Osteoblast (primary cell): Measurements from ENCODE around the gene BZW2. TPM values are rescaled to one million over a fixed set of nuclear protein-coding genes. Genes with fewer than 3 reads are reported as not detected.
A peak's percentile ranks its signal among the peaks of the same experiment; 100 is the strongest.
"Not testable (repeated sequence)": the region's sequence is repeated elsewhere in the genome, so short reads cannot be mapped to it uniquely, and the experiment has no call there.

Experiments
- DNase-seq: peaks from one replicate; pipeline ENCODE4 v3.0.0; 2011; ENCODE audit warnings: low spot score, mixed read lengths; ENCODE audit not compliant: insufficient read length; ENCODE audit errors: missing footprints
- H2AFZ ChIP-seq: 2 replicates; pipeline ENCODE4 v1.6.0; 2011; ENCODE audit warnings: mild to moderate bottlenecking, low read length
- H3K27ac ChIP-seq: 2 replicates; pipeline ENCODE4 v1.5.1; 2011; ENCODE audit warnings: mild to moderate bottlenecking, low read depth, low read length, moderate library complexity
- H3K27me3 ChIP-seq: 2 replicates; pipeline ENCODE4 v1.6.0; 2012; ENCODE audit warnings: mild to moderate bottlenecking, control low read depth, inconsistent platforms, low read length, moderate library complexity; ENCODE audit not compliant: insufficient read depth
- H3K36me3 ChIP-seq: 2 replicates; pipeline ENCODE4 v1.5.1; 2011; ENCODE audit warnings: mild to moderate bottlenecking, low read length, control low read depth, moderate library complexity; ENCODE audit not compliant: insufficient read depth
- H3K4me1 ChIP-seq: 2 replicates; pipeline ENCODE4 v1.5.1; 2011; ENCODE audit warnings: mild to moderate bottlenecking, low read length, control low read depth, moderate library complexity; ENCODE audit not compliant: insufficient read depth
- H3K4me2 ChIP-seq: 2 replicates; pipeline ENCODE4 v1.6.0; 2011; ENCODE audit warnings: mild to moderate bottlenecking, low read length; ENCODE audit not compliant: insufficient read depth
- H3K4me3 ChIP-seq: fragments of 200-600 bp; sonication (generic); 3 replicates; pipeline ENCODE4 v1.5.1; 2012; ENCODE audit warnings: mild to moderate bottlenecking, low read length, inconsistent platforms; ENCODE audit not compliant: insufficient read depth
- H3K79me2 ChIP-seq: 2 replicates; pipeline ENCODE4 v1.6.0; 2012; ENCODE audit warnings: mild to moderate bottlenecking, low read length, control low read depth, inconsistent platforms; ENCODE audit not compliant: insufficient read depth
- H3K9me3 ChIP-seq: 2 replicates; pipeline ENCODE4 v1.5.1; 2011; ENCODE audit warnings: low read depth, low read length, control low read depth
- H4K20me1 ChIP-seq: 2 replicates; pipeline ENCODE4 v1.6.0; 2012; ENCODE audit warnings: mild to moderate bottlenecking, low read length, control low read depth; ENCODE audit not compliant: insufficient read depth
- CTCF ChIP-seq: IDR thresholded peaks from 2 replicates; pipeline ENCODE4 v1.5.1; 2011; ENCODE audit warnings: mild to moderate bottlenecking, low read depth, low read length, moderate library complexity; ENCODE audit errors: extremely low read depth
- total RNA-seq: library from RNA; depleted of rRNA; stranded (reverse); fragments of >200 nt; gene quantifications from 2 replicates; pipeline ENCODE4 v1.2.3, GENCODE V29; 2012

Gene BZW2
- total RNA-seq, 1 donor: 52.8 TPM

GRCh38 chr7:16652888-16653287 lies 6.9 kb downstream of the BZW2 start:
- peaks cover 30% of the 10 kb centered on the region for H3K4me1 ChIP-seq
- H3K9me3 ChIP-seq: no peaks in the 10 kb centered on the region
- H3K36me3 ChIP-seq: no peaks in the 10 kb centered on the region
- no peak overlapping the region for H2AFZ ChIP-seq
- H3K4me2 ChIP-seq: no peak overlapping the region
- H3K79me2 ChIP-seq: peaks cover 98% of the 10 kb centered on the region
- peaks cover 14% of the 10 kb centered on the region for H4K20me1 ChIP-seq
- no peaks in the 10 kb centered on the region for H3K27me3 ChIP-seq
- H3K27ac ChIP-seq: no peak overlapping the region
- DNase-seq: peak; percentile 23
- no peak for TF ChIP-seq CTCF
- H3K4me3 ChIP-seq: no peak overlapping the region

- H3K4me1 ChIP-seq: peaks cover 10% of the 10 kb centered on the region
- no peaks in the 10 kb centered on the region for H3K9me3 ChIP-seq
- H3K4me2 ChIP-seq: no peak overlapping the region
- DNase-seq: no peak
- no peaks in the 10 kb centered on the region for H3K36me3 ChIP-seq
- peaks cover 86% of the 10 kb centered on the region for H3K79me2 ChIP-seq
- TF ChIP-seq CTCF: no peak
- H4K20me1 ChIP-seq: peaks cover 8% of the 10 kb centered on the region
- H3K27ac ChIP-seq: no peak overlapping the region
- H3K4me3 ChIP-seq: no peak overlapping the region
- H2AFZ ChIP-seq: no peak overlapping the region
- H3K27me3 ChIP-seq: no peaks in the 10 kb centered on the region
Observed at GRCh38 chr7:16655394-16655793, 9.4 kb downstream of the BZW2 start.

GRCh38 chr7:16656141-16656540 lies 10.2 kb downstream of the BZW2 start:
- TF ChIP-seq CTCF: no peak
- H3K27ac ChIP-seq: no peak overlapping the region
- H2AFZ ChIP-seq: no peak overlapping the region
- no peaks in the 10 kb centered on the region for H3K27me3 ChIP-seq
- no peaks in the 10 kb centered on the region for H3K36me3 ChIP-seq
- no peak overlapping the region for H3K4me2 ChIP-seq
- H3K79me2 ChIP-seq: peaks cover 85% of the 10 kb centered on the region
- no peak overlapping the region for H3K4me3 ChIP-seq
- no peaks in the 10 kb centered on the region for H3K9me3 ChIP-seq
- H3K4me1 ChIP-seq: peaks cover 18% of the 10 kb centered on the region
- DNase-seq: no peak
- H4K20me1 ChIP-seq: peaks cover 10% of the 10 kb centered on the region

- Histone ChIP-seq H4K20me1 (peaks cover 8% of the 10 kb centered on the region), H3K9me3 (no peaks in the 10 kb centered on the region), H3K79me2 (peaks cover 85% of the 10 kb centered on the region), H3K4me2 (peak overlapping the region; percentile 31), H3K4me3 (no peak overlapping the region), H3K36me3 (no peaks in the 10 kb centered on the region), H3K27me3 (no peaks in the 10 kb centered on the region), H2AFZ (no peak overlapping the region), H3K4me1 (peaks cover 20% of the 10 kb centered on the region), H3K27ac (peak overlapping the region; percentile 75)
- peak; percentile 46 for DNase-seq
- peak; percentile 34 for TF ChIP-seq CTCF
Observed at GRCh38 chr7:16657656-16658279, 11.8 kb downstream of the BZW2 start.

GRCh38 chr7:16659854-16660497 lies 14.0 kb downstream of the BZW2 start:
- H4K20me1 ChIP-seq, H3K36me3 ChIP-seq, H3K27ac ChIP-seq, H3K9me3 ChIP-seq, H2AFZ ChIP-seq, H3K27me3 ChIP-seq, H3K4me3 ChIP-seq, H3K4me2 ChIP-seq, DNase-seq: not testable (repeated sequence)
- H3K4me1 ChIP-seq: peaks cover 20% of the 10 kb centered on the region
- H3K79me2 ChIP-seq: peaks cover 84% of the 10 kb centered on the region
